ENCODE results near the gene RNF220. TPM values are rescaled to one million over a fixed set of nuclear protein-coding genes. Genes with fewer than 3 reads are reported as not detected.

Gene RNF220
- total and polyA plus RNA-seq, 2 of the 13 experiments (the other 11 are each of a cell fraction or from before 2014, with no cell fraction given), result 48.2 to 72.1 TPM

DNA sequence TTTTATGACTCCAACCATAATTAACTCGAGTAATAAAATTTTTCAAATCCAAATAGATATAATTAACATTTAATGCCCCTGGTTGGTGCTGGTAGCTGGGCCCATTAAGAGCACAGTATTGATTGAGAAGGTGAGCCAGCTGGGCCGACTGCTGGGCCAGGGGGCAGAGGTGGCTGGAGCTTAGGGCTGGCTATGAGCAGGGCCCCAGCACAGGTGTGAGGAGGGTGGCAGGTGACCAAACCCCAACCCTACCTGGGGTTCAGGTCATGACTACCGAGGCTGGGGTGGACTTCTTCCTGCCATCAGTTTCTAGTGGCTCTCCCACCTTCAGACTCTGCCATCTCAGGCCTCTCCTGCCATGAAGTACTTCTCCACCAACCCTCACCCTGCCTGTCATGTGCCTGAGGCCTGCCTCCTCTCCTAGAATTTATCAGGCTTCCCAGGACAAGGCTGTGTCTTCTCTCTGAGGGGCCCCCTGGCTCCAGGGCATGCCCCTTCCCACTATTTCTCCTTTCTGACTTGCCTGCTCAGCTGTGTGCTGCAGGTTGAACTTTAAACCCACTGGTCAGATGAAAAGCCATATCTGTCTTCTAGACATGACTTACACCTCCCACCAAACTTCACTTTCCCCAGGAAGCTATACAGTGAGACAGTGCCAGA is 183.6 kb downstream of the RNF220 start:
- no peak for ATAC-seq
- CTCF ChIA-PET (ENCODE audit: low intra/inter-chr PET ratio, low total read pairs), result no interaction called here
- intact Hi-C loops (cut with micrococcal nuclease; ENCODE audit: unreplicated experiment), result no loop called here

DNA sequence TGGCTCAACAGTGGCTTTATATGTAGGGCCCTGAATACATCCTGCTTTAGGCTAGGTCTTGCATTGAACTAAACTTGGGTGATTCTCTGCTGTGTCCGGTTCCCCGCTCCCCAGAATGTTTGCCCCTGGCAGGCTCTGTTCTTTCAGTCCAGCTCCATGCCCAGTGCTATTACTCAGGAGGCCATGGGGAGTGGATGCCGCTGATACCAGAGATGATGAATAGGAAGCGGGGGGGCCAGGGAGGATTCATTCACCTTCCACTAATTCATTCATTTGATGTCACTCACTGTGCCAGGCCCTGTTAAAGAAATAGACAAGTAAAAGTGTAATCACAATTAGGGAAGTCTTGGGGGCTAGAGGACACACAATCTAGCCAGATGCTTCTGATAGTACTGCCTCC is 185.4 kb downstream of the RNF220 start:
- 78% methylated on average over 4 of the region's 4 CpGs for WGBS (ENCODE audit: low lambda C conversion rate)
- peaks cover 3% of the 10 kb centered on the region; the same call in 1 of the 2 replicates for H4K20me1 ChIP-seq (ENCODE audit: insufficient read depth, low read length)
- no peak overlapping the region for H3K9ac ChIP-seq (ENCODE audit: insufficient read depth, low read depth, low read length)
- no peak overlapping the region for H3K4me3 ChIP-seq (replicated peaks in 1 of 3; ENCODE audit: insufficient read depth in 1 of 3, low read depth in 2 of 3, low read length in 3 of 3)
- CTCF ChIA-PET (ENCODE audit: low intra/inter-chr PET ratio, low total read pairs), result no interaction called here
- FAIRE-seq, result no peak
- in situ Hi-C loops (cut with HindIII; ENCODE audit: extremely low pct_ligation_motif_present, low pct_unique_long_range_greater_than_20kb) (loop anchor here (25.0 kb wide), 1 partner anchor 378 kb away; the partner anchor contains the start of gene DMAP1), intact Hi-C loops (cut with micrococcal nuclease; ENCODE audit: unreplicated experiment) (no loop called here)
- H3K4me1 ChIP-seq (ENCODE audit: insufficient read depth, low read length), result peaks cover 24% of the 10 kb centered on the region
- no peak overlapping the region for H2AFZ ChIP-seq (ENCODE audit: low read length)
- ATAC-seq, result no peak
- DNase-seq (ENCODE audit: low spot score), result no peak
- H3K79me2 ChIP-seq (ENCODE audit: insufficient read depth, low read length), result no peaks in the 10 kb centered on the region
- BruUV-seq (replicated peaks), result no TSS peak
- no peaks in the 10 kb centered on the region for H3K9me3 ChIP-seq (ENCODE audit: low read length)
- H3K27me3 ChIP-seq (ENCODE audit: control insufficient read depth in 1 of 2, insufficient read depth in 2 of 2, low read length in 2 of 2), result peaks cover 0 to 5% of the 10 kb centered on the region in 2 experiments; a peak in 1 of 5 replicates
- no peak overlapping the region for H3K27ac ChIP-seq (ENCODE audit: extremely low read length, insufficient read depth, low read length)
- H3K4me2 ChIP-seq (ENCODE audit: low read depth, low read length), result no peak overlapping the region
- POLR2A ChIA-PET, result no interaction called here
- H3K36me3 ChIP-seq (replicated peaks in 1 of 2; ENCODE audit: control insufficient read depth in 1 of 2, insufficient read depth in 2 of 2, low read length in 2 of 2), result no peaks in the 10 kb centered on the region; a peak in 1 of 5 replicates
- TF ChIP-seq RBAK (CRISPR knock-in tag; IDR thresholded peaks at IDR 0.05) (no peak), ZNF12 (CRISPR knock-in tag; IDR thresholded peaks at IDR 0.05) (no peak)

More for the DNA sequence above, 183.6 kb downstream of the RNF220 start:
- H3K9me3 ChIP-seq (ENCODE audit: low read length), result no peaks in the 10 kb centered on the region
- DNase-seq (ENCODE audit: low spot score) (no peak), FAIRE-seq (no peak)
- H3K4me2 ChIP-seq (ENCODE audit: low read depth, low read length), result no peak overlapping the region
- no peak overlapping the region for H3K27ac ChIP-seq (ENCODE audit: extremely low read length, insufficient read depth, low read length)
- no peak for TF ChIP-seq POGZ (CRISPR knock-in tag; IDR thresholded peaks at IDR 0.05)
- TF ChIP-seq, protein P1, sequence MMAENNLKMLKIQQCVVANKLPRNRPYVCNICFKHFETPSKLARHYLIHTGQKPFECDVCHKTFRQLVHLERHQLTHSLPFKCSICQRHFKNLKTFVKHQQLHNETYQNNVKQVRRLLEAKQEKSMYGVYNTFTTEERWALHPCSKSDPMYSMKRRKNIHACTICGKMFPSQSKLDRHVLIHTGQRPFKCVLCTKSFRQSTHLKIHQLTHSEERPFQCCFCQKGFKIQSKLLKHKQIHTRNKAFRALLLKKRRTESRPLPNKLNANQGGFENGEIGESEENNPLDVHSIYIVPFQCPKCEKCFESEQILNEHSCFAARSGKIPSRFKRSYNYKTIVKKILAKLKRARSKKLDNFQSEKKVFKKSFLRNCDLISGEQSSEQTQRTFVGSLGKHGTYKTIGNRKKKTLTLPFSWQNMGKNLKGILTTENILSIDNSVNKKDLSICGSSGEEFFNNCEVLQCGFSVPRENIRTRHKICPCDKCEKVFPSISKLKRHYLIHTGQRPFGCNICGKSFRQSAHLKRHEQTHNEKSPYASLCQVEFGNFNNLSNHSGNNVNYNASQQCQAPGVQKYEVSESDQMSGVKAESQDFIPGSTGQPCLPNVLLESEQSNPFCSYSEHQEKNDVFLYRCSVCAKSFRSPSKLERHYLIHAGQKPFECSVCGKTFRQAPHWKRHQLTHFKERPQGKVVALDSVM (CRISPR knock-in tag; IDR thresholded peaks at IDR 0.05), result no peak
- no peak for TF ChIP-seq ZNF337 (CRISPR knock-in tag; IDR thresholded peaks at IDR 0.05; ENCODE audit: borderline replicate concordance, low read depth)
- TF ChIP-seq SAP130 (CRISPR knock-in tag; IDR thresholded peaks at IDR 0.05; ENCODE audit: low read depth), result no peak
- POLR2A ChIA-PET, result no interaction called here
- no peak overlapping the region for H2AFZ ChIP-seq (ENCODE audit: low read length)
- H3K27me3 ChIP-seq (ENCODE audit: control insufficient read depth in 1 of 2, insufficient read depth in 2 of 2, low read length in 2 of 2), result peaks cover 0 to 9% of the 10 kb centered on the region in 2 experiments; a peak in 2 of 5 replicates
- WGBS (ENCODE audit: low lambda C conversion rate), result 28% methylated on average over 3 of the region's 3 CpGs
- no peaks in the 10 kb centered on the region; a peak in 1 of 5 replicates for H3K36me3 ChIP-seq (replicated peaks in 1 of 2; ENCODE audit: control insufficient read depth in 1 of 2, insufficient read depth in 2 of 2, low read length in 2 of 2)
- no peak overlapping the region for H3K9ac ChIP-seq (ENCODE audit: insufficient read depth, low read depth, low read length)
- no peaks in the 10 kb centered on the region for H3K79me2 ChIP-seq (ENCODE audit: insufficient read depth, low read length)
- H4K20me1 ChIP-seq (ENCODE audit: insufficient read depth, low read length), result no peaks in the 10 kb centered on the region; the same call in 1 of the 2 replicates
- H3K4me3 ChIP-seq (replicated peaks in 1 of 3; ENCODE audit: insufficient read depth in 1 of 3, low read depth in 2 of 3, low read length in 3 of 3), result no peak overlapping the region
- in situ Hi-C loops (cut with HindIII; ENCODE audit: extremely low pct_ligation_motif_present, low pct_unique_long_range_greater_than_20kb), result loop anchor here (25.0 kb wide), 1 partner anchor 376 kb away; the partner anchor contains the start of gene DMAP1
- BruUV-seq (replicated peaks), result no TSS peak
- peaks cover 17% of the 10 kb centered on the region for H3K4me1 ChIP-seq (ENCODE audit: insufficient read depth, low read length)
